Adrenal gland (tissue), 5 donors: ENCODE results near the gene ABCA13.

Source experiments
- POLR2A ChIP-seq, 2 donors: fragments of 450-650 bp; IDR thresholded peaks; one replicate each; pipeline ENCODE4 v1.6.1; 2017; ENCODE audit warnings: antibody characterized with exemption in 2 of 2, mild to moderate bottlenecking in 2 of 2, moderate library complexity in 1 of 2
- TF ChIP-seq, protein P1 (sequence below), 6 experiments: fragments of 450-650 bp in 4 of 6; fragments of 200-600 bp in 2 of 6; sonication (generic) in 1 of 6; IDR thresholded peaks; 1 replicate in 5 of 6; 2 replicates in 1 of 6; pipeline versions ENCODE4 v1.5.1 to v1.8.0; 2016 to 2021; ENCODE audit warnings: antibody characterized with exemption in 6 of 6, mild to moderate bottlenecking in 2 of 6, moderate library complexity in 1 of 6
- donor health status: DM: no; HTN: no; CAD: no.

DNA sequence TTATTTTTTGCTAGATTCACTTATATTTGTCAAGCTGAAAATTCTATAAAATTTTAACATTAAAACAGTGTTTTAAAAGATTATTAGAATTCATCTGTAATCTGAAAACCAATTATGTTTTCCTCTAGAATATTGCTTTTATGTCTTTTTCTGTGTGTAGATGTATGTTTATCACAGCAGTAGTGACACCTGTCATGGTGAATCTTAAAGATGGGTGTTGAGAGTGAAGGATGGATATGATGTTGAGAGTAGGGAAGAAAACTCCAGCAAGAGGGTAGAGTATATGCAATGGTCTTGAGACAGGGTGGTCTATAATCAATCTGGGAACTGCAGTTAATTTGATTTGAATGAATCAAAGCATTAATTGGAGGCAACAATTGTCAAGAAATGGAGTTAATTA is 416.2 kb downstream of the ABCA13 start:
- TF ChIP-seq, protein P1, sequence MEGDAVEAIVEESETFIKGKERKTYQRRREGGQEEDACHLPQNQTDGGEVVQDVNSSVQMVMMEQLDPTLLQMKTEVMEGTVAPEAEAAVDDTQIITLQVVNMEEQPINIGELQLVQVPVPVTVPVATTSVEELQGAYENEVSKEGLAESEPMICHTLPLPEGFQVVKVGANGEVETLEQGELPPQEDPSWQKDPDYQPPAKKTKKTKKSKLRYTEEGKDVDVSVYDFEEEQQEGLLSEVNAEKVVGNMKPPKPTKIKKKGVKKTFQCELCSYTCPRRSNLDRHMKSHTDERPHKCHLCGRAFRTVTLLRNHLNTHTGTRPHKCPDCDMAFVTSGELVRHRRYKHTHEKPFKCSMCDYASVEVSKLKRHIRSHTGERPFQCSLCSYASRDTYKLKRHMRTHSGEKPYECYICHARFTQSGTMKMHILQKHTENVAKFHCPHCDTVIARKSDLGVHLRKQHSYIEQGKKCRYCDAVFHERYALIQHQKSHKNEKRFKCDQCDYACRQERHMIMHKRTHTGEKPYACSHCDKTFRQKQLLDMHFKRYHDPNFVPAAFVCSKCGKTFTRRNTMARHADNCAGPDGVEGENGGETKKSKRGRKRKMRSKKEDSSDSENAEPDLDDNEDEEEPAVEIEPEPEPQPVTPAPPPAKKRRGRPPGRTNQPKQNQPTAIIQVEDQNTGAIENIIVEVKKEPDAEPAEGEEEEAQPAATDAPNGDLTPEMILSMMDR (IDR thresholded peaks at IDR 0.05): no peak
- TF ChIP-seq POLR2A (IDR thresholded peaks at IDR 0.05): no peak
